HT-29 (cell line): Measurements from ENCODE around the gene DNPH1. TPM values are rescaled to one million over a fixed set of nuclear protein-coding genes. Genes with fewer than 3 reads are reported as not detected.

Source experiments
- DNase-seq: peaks from one replicate; pipeline ENCODE4 v3.0.0-alpha.2; 2015; ENCODE audit warnings: low spot score
- total RNA-seq: library from RNA; depleted of rRNA; stranded (reverse); fragments of >200 nt; shearing (Covaris generic); gene quantifications from 2 replicates; pipeline ENCODE4 v1.2.3, GENCODE V29; 2014

The DNPH1 gene
- total RNA-seq, 1 experiment from 2014 or later = 130 TPM

GRCh38 chr6:43216200-43216599 is 13.1 kb downstream of the DNPH1 start:
- DNase-seq = no peak

GRCh38 chr6:43215066-43215465 is 14.2 kb downstream of the DNPH1 start:
- DNase-seq = no peak

- DNase-seq = no peak
These were observed 15.8 kb downstream of the DNPH1 start for GRCh38 chr6:43213431-43213830.

- DNase-seq = peak; percentile 21
These were observed 17.3 kb downstream of the DNPH1 start for GRCh38 chr6:43211955-43212354.

GRCh38 chr6:43207286-43207685 is 22.0 kb downstream of the DNPH1 start:
- DNase-seq = no peak

- no peak for DNase-seq
These were observed 23.4 kb downstream of the DNPH1 start for GRCh38 chr6:43205849-43206248.

GRCh38 chr6:43204271-43205105 is 24.8 kb downstream of the DNPH1 start:
- no peak for DNase-seq

- no peak for DNase-seq
These were observed 25.6 kb downstream of the DNPH1 start for GRCh38 chr6:43203718-43204095.

- no peak for DNase-seq
These were observed 26.1 kb downstream of the DNPH1 start for GRCh38 chr6:43203029-43203717.

GRCh38 chr6:43202451-43202850 is 26.8 kb downstream of the DNPH1 start:
- no peak for DNase-seq

- DNase-seq = no peak
These were observed 28.7 kb downstream of the DNPH1 start for GRCh38 chr6:43200541-43200940.

GRCh38 chr6:43199912-43200311 is 29.4 kb downstream of the DNPH1 start:
- no peak for DNase-seq

- DNase-seq = no peak
These were observed 32.9 kb downstream of the DNPH1 start for GRCh38 chr6:43196337-43196736.

- no peak for DNase-seq
These were observed 35.4 kb downstream of the DNPH1 start for GRCh38 chr6:43193929-43194328.

GRCh38 chr6:43192911-43193310 is 36.4 kb downstream of the DNPH1 start:
- no peak for DNase-seq

GRCh38 chr6:43189776-43190304 is 39.4 kb downstream of the DNPH1 start:
- DNase-seq = no peak

- no peak for DNase-seq
These were observed 40.9 kb downstream of the DNPH1 start for GRCh38 chr6:43188426-43188825.

- no peak for DNase-seq
These were observed 41.5 kb downstream of the DNPH1 start for GRCh38 chr6:43187821-43188220.

GRCh38 chr6:43186706-43187105 is 42.6 kb downstream of the DNPH1 start:
- no peak for DNase-seq

GRCh38 chr6:43186019-43186418 is 43.3 kb downstream of the DNPH1 start:
- no peak for DNase-seq

GRCh38 chr6:43185391-43185985 is 43.8 kb downstream of the DNPH1 start:
- no peak for DNase-seq

GRCh38 chr6:43184268-43184985 is 44.9 kb downstream of the DNPH1 start:
- DNase-seq = no peak
